ENCODE results near the gene ERF.

ERF gene

DNA sequence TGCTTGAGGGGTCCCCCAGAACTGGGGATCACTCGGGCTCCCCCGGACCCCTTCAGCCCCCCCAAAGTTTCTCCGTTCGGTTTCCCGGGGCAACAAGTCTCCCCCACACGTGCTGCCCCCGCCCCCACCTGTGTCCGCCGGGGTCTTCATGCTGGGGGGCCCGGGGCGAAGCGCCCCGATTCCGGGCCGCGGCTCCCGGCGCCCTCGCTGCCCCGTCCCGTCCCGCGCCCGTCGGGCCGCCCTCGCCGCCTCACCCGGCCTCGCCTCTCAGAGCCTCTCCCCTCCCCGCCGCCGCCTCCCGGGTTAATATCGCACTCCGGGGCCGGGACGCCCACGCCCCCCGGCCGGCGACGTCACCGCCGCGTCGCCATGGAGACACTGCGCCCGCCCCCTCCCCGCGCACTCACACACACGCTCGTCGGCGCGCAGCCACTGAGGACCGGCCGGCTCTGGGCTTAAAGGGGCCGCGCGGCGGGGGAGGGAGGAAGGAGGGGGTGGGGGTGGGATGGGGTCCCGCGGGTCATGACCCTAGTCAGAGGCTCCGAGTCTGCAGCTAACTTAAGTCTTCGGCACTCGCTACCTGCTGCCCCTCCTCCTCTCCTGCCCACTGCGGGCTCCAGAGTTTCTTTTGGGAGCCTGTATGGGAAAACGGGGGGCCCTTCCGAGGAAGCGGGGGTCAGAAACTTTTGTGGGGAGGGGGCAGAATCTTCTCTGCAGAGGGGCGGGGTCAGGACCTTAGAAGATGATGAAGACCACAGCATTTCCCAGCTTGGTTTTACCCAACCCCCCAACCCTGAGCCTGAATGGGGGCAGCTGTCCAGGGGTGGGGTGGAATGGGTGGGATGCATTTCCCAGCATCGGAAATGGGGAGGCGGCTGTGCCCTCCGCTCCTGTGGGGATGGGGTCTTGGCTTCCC lies at the start of gene ERF:
Gene ERF, minus strand, starts transcription at position 279 of the 916 bp plus-strand sequence. Its CDS starts 129 bp downstream, at position 150.
- peak; percentile 89 to 90 for DNase-seq

DNA sequence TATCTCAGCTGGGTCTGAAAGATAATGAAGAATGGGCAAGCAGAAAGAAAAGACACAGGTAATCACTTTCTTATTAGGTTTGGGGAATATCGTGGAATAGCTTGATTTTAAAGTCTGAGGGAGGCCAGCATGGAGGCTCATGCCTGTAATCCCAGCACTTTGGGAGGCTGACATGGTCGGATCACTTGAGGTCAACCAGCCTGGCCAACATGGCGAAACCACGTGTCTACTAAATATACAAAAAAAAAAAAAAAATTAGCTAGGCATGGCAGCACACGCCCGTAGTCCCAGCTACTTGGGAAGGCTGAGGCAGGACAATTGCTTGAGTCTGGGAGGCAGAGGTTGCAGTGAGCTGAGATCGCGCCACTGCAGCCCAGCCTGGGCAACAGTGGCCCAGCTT lies 48.9 kb upstream of the ERF start:
- no peak for DNase-seq

DNA sequence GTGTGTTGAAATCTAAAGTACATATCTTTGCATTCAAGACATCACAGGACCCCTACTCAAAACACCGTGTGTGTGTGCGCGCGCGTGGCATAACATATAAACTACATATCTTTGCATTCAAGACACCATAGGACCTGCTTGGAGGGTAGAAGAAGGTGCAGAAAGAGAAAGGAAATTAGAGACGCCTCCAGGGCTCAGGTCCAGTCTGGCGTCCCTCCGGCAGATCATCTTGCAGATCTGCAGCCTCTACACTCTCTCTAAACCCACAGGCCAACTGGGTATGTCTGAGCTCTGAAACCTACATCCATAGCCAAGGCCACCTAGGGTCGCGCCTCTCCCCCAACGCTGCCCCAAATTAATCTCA lies 48.2 kb upstream of the ERF start:
- DNase-seq: no peak

DNA sequence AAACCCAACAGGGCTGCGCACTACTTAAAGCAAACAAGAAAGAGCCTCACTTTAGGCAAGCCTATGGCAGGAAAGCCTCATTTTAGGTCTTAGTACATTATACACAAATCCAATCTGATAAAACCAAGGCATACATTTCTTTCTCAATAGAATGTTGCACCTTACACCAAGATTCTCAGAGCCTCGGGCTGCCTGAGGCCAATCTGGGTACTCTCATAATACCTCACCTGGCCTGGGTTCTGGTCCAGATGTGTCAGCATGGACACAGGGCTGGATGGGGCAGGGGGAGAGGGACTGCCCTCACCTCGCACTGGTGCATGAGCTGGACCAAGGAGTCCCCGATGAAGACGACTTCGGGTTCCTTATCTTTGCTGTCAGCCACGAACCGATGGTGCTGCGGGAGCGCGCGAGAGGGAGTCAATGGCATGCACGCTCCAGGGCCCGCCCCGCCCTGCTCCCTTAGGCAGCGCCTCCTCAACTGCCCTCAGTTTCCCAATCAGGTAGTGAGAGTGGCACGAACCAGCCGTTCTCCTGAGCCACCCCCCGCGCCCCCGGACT lies 46.8 kb upstream of the ERF start, which contains the start of gene PRR19:
Gene PRR19, plus strand, starts transcription at position 487 of the 558 bp plus-strand sequence. CDS start 7,453 bp downstream, outside the sequence.
- DNase-seq: no peak

DNA sequence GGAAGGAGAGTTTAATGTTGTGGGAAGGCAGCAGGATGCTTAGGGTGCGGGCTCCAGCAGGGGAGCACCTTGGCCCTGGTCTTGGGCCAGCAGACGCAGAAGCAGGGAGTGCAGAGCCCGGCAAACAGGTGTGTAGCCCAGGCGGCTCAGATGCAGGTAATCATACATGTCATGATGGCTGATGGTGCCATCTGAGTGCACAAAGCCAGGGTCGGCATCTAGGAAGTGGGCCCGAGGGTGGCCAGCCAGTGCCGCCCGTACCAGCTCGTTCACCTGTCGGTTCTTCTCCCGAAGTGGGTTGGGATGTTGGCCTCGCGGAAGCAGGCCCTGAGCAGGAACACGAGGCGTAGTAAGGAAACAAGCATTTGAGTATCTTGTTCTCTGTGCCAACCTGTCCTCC lies 42.1 kb upstream of the ERF start:
- DNase-seq: no peak

DNA sequence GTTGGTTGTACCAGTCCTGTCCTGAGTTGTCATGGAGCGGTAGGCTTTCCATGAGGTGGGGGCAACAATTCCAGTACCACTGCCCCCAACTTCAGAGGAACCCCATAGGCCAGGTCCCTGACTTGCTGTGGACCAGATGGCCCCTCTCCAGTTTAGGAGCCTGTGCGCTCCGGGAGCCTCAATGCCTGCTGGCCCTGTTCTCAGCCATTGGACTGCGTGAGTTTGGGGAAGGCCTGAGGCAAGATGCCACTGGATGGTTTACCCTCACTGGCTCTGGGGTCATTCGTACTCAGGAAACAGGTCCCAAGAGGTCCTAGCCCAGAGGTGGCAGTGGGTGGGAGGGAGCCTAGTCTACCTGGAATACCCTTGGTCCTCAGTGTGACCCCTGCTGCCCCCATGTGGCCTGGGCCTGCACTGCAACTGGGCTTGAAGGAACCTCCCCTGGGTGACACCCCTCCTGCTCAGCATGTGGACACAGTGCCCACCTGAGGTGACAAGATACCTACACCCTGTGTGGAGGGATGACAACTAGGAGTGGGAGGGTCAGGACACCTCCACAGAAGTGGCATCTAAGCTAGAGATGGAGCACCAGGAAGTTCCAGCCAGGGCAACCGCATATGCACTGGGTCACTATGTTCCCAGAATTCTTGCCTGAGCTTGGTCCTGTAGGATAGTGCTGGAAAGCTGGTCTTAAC lies 41.0 kb upstream of the ERF start:
- DNase-seq: peak; percentile 88 to 94

DNA sequence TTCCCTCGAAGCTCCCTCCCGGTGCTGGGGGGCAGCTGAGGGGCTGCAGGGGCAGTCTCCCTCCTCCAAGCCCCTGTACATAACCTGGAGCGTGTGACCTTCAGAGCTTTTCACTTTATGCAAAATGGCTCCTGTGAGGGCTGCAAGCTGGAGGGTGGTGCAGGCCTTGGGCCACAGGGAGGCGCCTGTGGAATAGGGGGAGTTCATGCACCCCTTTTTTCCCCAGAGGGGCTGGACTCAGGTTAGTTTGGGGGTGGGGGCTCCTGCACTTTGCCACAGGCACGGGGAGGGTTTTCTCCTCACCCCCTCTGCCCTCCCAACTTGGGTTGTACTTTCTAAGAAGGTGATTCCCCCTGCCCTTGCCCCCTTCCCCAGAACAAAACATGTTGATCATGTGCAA lies 40.4 kb upstream of the ERF start:
- DNase-seq: no peak

DNA sequence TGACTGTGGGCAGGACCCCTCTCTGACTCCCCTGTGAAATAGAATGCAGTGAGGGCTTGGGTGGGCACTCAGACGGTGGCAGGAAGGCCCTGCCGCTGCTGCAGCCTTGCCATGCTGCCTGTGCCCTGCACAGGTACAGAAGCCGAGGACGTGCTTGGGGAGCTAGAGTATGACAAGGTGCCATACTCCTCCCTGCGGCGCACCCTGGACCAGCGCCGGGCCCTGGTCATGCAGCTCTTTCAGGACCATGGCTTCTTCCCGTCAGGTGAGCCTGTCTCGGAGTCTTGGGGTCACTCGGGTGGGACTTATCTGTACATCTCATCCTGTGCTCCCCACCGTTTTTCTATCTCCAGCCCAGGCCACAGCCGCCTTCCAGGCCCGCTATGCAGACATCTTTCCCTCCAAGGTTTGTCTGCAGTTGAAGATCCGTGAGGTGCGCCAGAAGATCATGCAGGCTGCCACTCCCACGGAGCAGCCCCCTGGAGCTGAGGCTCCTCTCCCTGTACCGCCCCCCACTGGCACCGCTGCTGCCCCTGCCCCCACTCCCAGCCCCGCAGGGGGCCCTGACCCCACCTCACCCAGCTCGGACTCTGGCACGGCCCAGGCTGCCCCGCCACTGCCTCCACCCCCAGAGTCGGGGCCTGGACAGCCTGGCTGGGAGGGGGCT lies 39.7 kb upstream of the ERF start:
- DNase-seq: no peak

DNA sequence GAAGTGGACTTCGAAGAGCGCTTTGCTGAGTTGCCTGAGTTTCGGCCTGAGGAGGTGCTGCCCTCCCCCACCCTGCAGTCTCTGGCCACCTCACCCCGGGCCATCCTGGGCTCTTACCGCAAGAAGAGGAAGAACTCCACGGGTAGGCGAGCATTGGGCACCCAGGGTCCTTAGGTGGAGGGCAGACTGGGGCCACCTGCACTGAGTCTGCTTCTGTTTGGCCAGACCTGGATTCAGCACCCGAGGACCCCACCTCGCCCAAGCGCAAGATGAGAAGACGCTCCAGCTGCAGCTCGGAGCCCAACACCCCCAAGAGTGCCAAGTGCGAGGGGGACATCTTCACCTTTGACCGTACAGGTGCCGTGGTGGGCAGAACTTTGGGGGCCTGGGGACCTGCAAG lies 39.0 kb upstream of the ERF start:
- no peak for DNase-seq

DNA sequence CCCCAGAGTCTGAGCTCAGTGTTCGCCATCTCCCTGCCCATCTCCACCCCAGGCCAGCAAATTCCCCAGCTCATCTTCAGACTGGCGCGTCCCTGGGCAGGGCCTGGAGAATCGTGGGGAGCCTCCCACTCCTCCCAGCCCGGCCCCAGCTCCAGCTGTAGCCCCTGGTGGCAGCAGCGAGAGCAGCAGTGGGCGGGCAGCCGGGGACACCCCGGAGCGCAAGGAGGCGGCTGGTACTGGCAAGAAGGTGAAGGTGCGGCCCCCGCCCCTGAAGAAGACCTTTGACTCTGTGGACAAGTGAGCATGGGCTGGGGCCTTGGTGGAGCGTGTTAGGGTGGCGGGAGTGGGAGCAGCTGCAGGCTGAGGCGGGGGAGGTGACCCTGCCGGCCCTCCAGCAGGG lies 38.6 kb upstream of the ERF start:
- no peak for DNase-seq

DNA sequence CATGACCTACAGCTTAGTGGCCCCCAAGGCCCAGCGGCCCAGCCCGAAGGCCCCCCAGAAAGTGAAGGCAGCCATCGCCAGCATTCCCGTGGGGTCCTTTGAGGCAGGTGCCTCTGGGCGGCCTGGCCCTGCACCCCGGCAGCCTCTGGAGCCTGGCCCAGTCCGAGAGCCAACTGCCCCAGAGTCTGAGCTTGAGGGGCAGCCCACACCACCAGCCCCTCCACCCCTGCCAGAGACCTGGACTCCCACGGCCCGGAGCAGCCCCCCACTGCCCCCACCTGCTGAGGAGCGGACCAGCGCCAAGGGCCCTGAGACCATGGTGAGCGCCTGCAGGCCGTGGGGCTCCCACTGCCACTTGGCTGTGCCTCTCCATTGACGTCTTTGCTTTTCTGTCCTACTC lies 38.0 kb upstream of the ERF start:
- no peak for DNase-seq

DNA sequence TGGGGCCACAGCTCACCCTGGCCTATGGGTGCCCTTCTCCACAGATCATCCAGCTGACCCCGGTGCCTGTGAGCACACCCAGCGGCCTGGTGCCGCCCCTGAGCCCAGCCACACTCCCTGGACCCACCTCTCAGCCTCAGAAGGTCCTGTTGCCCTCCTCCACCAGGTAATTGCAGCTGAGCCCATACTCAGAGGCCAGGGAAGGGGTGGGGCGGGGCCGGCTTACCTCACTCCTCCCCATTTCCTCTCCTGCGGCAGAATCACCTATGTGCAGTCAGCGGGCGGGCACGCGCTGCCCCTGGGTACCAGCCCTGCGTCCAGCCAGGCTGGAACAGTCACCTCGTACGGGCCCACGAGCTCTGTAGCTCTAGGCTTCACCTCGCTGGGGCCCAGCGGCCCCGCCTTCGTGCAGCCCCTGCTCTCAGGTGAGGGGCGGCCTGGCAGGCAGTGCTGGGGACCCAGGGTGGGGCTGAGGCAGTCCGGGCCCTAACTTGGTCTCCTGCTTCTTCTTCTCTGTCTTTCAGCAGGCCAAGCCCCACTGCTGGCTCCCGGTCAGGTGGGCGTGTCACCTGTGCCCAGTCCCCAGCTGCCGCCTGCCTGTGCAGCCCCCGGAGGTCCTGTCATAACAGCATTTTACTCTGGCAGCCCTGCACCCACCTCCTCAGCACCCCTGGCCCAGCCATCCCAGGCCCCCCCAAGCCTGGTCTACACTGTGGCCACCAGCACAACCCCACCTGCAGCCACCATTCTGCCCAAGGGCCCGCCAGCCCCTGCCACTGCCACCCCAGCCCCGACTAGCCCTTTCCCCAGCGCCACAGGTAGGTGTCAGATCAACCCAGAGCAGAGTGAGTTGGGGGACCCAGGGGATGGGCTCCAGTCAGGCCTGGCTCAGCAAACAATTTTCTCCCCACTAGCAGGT lies 37.4 kb upstream of the ERF start:
- DNase-seq: no peak

DNA sequence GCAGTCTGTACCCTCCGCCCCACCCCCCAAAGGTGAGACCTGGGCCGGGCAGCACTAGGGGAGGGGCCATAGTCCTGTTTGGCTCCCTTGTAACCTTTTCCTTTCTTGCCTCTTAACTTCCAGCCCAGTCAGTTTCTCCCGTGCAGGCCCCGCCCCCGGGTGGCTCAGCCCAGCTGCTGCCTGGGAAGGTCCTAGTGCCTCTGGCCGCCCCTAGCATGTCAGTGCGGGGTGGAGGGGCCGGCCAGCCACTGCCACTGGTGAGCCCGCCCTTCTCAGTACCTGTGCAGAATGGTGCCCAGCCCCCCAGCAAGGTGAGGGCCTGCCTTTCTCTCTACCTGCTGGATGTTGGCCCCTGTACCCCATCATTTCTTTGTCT lies 36.5 kb upstream of the ERF start:
- DNase-seq: no peak

DNA sequence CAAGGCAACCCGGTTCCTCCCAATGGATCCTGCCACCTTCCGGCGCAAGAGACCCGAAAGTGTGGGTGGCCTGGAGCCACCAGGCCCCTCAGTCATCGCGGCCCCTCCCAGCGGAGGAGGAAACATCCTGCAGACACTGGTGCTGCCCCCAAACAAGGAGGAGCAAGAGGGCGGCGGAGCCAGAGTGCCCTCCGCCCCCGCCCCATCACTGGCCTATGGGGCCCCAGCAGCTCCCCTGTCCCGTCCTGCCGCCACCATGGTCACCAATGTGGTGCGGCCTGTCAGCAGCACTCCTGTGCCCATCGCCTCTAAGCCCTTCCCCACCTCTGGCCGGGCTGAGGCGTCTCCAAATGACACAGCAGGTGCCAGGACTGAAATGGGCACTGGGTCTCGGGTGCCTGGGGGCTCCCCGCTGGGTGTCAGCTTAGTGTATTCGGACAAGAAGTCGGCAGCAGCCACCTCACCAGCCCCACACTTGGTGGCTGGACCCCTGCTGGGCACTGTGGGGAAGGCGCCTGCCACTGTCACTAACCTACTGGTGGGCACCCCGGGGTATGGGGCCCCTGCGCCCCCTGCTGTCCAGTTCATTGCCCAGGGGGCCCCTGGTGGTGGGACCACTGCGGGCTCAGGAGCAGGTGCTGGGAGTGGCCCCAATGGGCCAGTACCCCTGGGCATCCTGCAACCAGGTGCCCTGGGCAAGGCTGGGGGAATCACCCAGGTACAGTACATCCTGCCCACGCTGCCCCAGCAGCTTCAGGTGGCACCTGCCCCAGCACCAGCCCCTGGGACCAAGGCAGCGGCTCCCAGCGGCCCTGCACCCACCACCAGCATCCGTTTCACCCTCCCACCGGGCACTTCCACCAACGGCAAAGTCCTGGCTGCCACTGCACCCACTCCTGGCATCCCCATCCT lies 35.9 kb upstream of the ERF start:
- peak; percentile 54 to 60 for DNase-seq

DNA sequence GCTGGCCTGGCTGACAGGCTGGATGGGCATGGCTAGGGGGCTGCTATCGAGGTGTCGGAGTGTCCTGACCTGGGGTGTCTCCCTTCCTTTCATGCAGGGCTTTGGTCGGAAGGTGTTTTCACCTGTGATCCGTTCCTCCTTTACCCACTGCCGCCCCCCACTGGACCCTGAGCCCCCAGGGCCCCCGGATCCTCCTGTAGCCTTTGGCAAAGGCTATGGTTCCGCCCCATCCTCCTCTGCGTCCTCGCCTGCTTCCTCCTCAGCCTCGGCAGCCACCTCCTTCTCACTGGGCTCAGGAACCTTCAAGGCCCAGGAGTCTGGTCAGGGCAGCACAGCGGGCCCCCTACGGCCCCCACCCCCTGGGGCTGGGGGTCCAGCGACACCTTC lies 35.2 kb upstream of the ERF start:
- DNase-seq: no peak

DNA sequence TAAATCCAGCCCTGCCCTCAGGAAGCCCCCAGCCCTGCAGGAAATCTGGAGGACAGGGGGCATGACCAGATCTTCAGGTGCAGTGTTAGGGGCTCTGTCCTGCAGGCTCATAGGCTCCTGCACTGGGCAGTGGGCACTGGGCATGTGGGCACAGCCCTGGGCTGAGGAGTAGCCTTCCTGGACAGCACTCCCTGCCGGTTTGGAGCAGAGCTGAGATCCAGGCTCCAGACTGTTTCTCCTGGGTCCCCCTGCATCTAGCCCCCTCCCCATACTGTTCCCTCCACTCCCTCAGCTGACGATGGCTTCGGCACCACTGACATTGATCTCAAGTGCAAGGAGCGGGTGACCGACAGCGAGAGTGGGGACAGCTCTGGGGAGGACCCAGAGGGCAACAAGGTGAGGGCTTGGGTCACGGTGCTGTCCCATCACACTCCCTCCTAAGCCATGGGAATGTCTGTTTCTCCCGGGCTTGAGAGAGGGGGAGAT lies 34.7 kb upstream of the ERF start:
- no peak for DNase-seq

DNA sequence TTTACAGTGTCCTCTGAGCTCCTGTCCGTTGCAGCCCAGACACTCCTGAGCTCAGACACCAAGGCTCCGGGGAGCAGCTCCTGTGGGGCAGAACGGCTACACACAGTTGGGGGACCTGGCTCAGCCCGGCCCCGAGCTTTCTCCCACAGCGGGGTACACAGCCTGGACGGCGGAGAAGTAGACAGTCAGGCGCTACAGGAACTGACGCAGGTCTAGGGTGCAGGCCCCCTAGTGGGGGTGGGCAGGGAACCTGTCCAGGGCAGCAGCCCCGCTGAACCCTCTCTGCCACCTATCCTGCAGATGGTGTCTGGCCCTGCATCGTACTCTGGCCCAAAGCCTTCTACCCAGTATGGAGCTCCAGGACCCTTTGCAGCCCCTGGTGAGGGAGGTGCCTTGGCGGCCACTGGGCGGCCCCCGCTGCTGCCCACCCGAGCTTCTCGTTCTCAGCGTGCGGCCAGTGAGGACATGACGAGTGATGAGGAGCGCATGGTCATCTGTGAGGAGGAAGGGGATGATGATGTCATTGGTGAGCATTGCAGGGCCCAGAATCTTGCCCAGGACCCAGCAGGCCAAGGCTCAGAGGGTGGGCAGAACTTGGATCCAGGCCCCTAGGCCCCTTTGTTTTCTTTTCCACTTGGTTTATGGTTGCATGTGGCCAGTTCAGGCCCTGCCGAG lies 34.1 kb upstream of the ERF start:
- no peak for DNase-seq

DNA sequence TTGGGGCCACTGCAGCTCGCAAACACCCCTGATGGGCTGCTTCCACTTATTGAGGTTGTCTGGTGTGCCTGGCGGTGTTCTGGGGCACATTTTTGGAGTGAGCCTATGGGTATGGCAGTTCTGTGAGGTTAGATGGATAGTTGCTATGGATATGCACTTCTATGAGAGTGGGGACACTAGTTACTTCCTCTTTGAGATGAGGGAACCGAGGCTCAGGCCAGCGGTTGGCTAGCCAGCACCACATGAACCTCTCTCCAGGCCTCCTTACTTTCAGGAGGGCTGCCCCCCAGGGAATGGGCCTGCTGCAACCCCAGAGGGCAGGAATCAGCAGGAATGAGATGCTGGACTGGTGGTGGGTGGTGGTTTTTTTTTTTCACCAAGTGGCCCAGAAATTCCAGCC lies 33.5 kb upstream of the ERF start:
- DNase-seq: no peak

DNA sequence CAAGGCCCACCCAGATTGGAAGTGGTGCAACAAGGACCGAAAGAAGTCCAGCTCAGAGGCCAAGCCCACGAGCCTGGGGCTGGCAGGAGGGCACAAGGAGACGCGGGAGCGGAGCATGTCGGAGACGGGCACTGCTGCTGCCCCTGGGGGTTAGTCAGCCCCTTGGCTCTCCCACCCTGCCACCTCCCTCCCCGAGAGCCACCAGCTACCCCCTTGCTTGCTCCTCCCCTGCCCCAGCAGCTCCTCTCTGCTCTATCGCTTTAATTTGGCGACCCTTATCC lies 32.8 kb upstream of the ERF start:
- DNase-seq: no peak

DNA sequence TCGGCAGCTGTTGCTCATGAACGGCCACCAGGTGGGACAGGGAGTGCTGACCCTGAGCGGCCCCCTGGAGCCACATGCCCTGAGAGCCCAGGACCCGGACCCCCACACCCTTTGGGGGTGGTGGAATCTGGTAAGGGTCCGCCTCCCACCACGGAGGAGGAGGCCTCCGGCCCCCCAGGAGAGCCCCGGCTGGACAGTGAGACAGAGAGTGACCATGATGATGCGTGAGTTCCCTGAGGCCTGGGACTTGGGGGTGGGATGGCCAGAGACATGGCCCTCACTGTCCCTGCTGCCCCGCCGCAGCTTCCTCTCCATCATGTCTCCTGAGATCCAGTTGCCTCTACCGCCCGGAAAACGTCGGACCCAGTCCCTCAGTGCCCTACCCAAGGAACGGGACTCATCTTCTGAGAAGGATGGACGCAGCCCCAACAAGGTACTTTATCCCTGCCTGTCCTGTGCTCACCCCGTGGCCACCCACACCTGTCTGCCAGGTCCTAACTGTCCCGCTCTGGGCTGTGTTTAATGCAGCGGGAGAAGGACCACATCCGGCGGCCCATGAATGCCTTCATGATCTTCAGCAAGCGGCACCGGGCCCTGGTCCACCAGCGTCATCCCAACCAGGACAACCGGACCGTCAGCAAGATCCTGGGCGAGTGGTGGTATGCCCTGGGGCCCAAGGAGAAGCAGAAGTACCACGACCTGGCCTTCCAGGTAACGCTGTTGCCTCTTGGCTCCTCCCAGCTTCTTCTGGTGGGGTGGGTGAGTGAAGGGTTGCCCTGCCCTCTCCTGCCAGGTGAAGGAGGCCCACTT lies 32.3 kb upstream of the ERF start:
- no peak for DNase-seq

Measured in activated CD4-positive, alpha-beta T cell treated with anti-CD3 and anti-CD28 coated beads, Interleukin-2, amount 50 U/mL, for 4 hours (primary cell).